HepG2 (cell line): ENCODE results near the gene KLHL7. TPM values are rescaled to one million over a fixed set of nuclear protein-coding genes. Genes with fewer than 3 reads are reported as not detected.

Source experiments
- AHR ChIP-seq: IDR thresholded peaks from 2 replicates; pipeline ENCODE4 v1.6.1; 2018; ENCODE audit warnings: missing genetic modification reagents, missing compliant biosample characterization
- ARNTL ChIP-seq: sonication (generic); formaldehyde crosslinking; IDR thresholded peaks from 2 replicates; pipeline ENCODE4 v1.4.0; 2020; ENCODE audit warnings: mild to moderate bottlenecking, missing genetic modification reagents
- CEBPG ChIP-seq: IDR thresholded peaks from 2 replicates; pipeline ENCODE4 v1.6.1; 2016
- FOXK1 ChIP-seq: sonication (generic); formaldehyde crosslinking; IDR thresholded peaks from 2 replicates; pipeline ENCODE4 v1.4.0; 2020; ENCODE audit warnings: low read depth, missing genetic modification reagents, borderline replicate concordance
- HCFC1 ChIP-seq: fragments of 150-350 bp; IDR thresholded peaks from 2 replicates; pipeline ENCODE4 v1.6.1; 2014; ENCODE audit warnings: low read depth, low read length
- JUN ChIP-seq: sonication (generic); formaldehyde crosslinking; IDR thresholded peaks from 2 replicates; pipeline ENCODE4 v1.4.0; 2020; ENCODE audit warnings: mild to moderate bottlenecking, missing genetic modification reagents
- KDM5B ChIP-seq: sonication (generic); formaldehyde crosslinking; IDR thresholded peaks from 2 replicates; pipeline ENCODE4 v1.4.0; 2020; ENCODE audit warnings: missing genetic modification reagents, mild to moderate bottlenecking, borderline replicate concordance
- MED8 ChIP-seq: sonication (generic); formaldehyde crosslinking; IDR thresholded peaks from 2 replicates; pipeline ENCODE4 v1.8.1; 2023; ENCODE audit warnings: mild to moderate bottlenecking, missing genetic modification reagents; ENCODE audit not compliant: insufficient replicate concordance
- MEIS1 ChIP-seq: sonication (generic); formaldehyde crosslinking; IDR thresholded peaks from 2 replicates; pipeline ENCODE4 v1.9.0; 2021; ENCODE audit warnings: mild to moderate bottlenecking, missing genetic modification reagents, moderate library complexity, borderline replicate concordance
- MTF2 ChIP-seq: sonication (generic); formaldehyde crosslinking; IDR thresholded peaks from 2 replicates; pipeline ENCODE4 v1.5.0; 2020; ENCODE audit warnings: missing genetic modification reagents, borderline replicate concordance
- POGZ ChIP-seq: sonication (generic); formaldehyde crosslinking; IDR thresholded peaks from 2 replicates; pipeline ENCODE4 v1.4.0; 2020; ENCODE audit warnings: mild to moderate bottlenecking, missing genetic modification reagents
- POLR2AphosphoS2 ChIP-seq: IDR thresholded peaks from 2 replicates; pipeline ENCODE4 v1.6.1; 2011; ENCODE audit warnings: low read depth, low read length, improper control_type of control experiment
- PPARG ChIP-seq: conservative IDR thresholded peaks from 2 replicates; pipeline ENCODE4 v1.6.1; 2016; ENCODE audit warnings: missing biosample characterization, missing genetic modification reagents
- REXO4 ChIP-seq: sonication (generic); formaldehyde crosslinking; IDR thresholded peaks from 2 replicates; pipeline ENCODE4 v1.8.0; 2022; ENCODE audit warnings: missing genetic modification reagents, mild to moderate bottlenecking, borderline replicate concordance
- TCF12 ChIP-seq, 2 experiments: fragments of 450-650 bp in 1 of 2; sonication (generic) in 1 of 2; formaldehyde crosslinking in 1 of 2; IDR thresholded peaks; 2 replicates each; pipeline versions ENCODE4 v1.6.1 to v1.8.0; 2017 to 2022; ENCODE audit warnings: antibody characterized with exemption in 1 of 2, mild to moderate bottlenecking in 1 of 2, missing genetic modification reagents in 1 of 2, moderate library complexity in 1 of 2
- TCF7 ChIP-seq: sonication (generic); IDR thresholded peaks from 2 replicates; pipeline ENCODE4 v1.6.1; 2016; ENCODE audit warnings: antibody characterized with exemption, low read depth
- TFDP2 ChIP-seq: sonication (generic); formaldehyde crosslinking; IDR thresholded peaks from 2 replicates; pipeline ENCODE4 v1.4.0; 2020; ENCODE audit warnings: missing genetic modification reagents
- XBP1 ChIP-seq: sonication (generic); formaldehyde crosslinking; IDR thresholded peaks from 2 replicates; pipeline ENCODE4 v1.5.0; 2020; ENCODE audit warnings: missing genetic modification reagents
- ZBTB4 ChIP-seq: sonication (generic); formaldehyde crosslinking; IDR thresholded peaks from 2 replicates; pipeline ENCODE4 v1.4.0; 2020; ENCODE audit warnings: missing genetic modification reagents, mild to moderate bottlenecking, borderline replicate concordance
- ZC3H13 ChIP-seq: sonication (generic); formaldehyde crosslinking; IDR thresholded peaks from 2 replicates; pipeline ENCODE4 v1.8.1; 2023; ENCODE audit warnings: mild to moderate bottlenecking, missing genetic modification reagents, moderate library complexity
- ZFP1 ChIP-seq: IDR thresholded peaks from 2 replicates; pipeline ENCODE4 v1.6.1; 2016
- ZNF143 ChIP-seq: sonication (generic); formaldehyde crosslinking; IDR thresholded peaks from 2 replicates; pipeline ENCODE4 v1.4.0; 2020; ENCODE audit warnings: missing genetic modification reagents
- ZNF263 ChIP-seq: sonication (generic); formaldehyde crosslinking; IDR thresholded peaks from 2 replicates; pipeline ENCODE4 v1.4.0; 2020; ENCODE audit warnings: missing genetic modification reagents
- ZNF276 ChIP-seq: sonication (generic); formaldehyde crosslinking; IDR thresholded peaks from 2 replicates; pipeline ENCODE4 v1.4.0; 2020; ENCODE audit warnings: mild to moderate bottlenecking, low read depth, missing genetic modification reagents
- ZNF296 ChIP-seq: sonication (generic); formaldehyde crosslinking; conservative IDR thresholded peaks from 2 replicates; pipeline ENCODE4 v1.5.0; 2020; ENCODE audit warnings: mild to moderate bottlenecking, missing genetic modification reagents
- ZNF329 ChIP-seq: sonication (generic); formaldehyde crosslinking; IDR thresholded peaks from 2 replicates; pipeline ENCODE4 v1.9.0; 2021; ENCODE audit warnings: low read depth, mild to moderate bottlenecking, missing genetic modification reagents
- ZNF501 ChIP-seq: sonication (generic); formaldehyde crosslinking; IDR thresholded peaks from 2 replicates; pipeline ENCODE4 v1.5.1; 2020; ENCODE audit warnings: mild to moderate bottlenecking, moderate library complexity, missing genetic modification reagents
- polyA plus RNA-seq, 8 experiments: library from polyadenylated mRNA; depleted of rRNA in 3 of 8; stranded (reverse) in 7 of 8; unstranded in 1 of 8; fragments of >200 nt; fragmentation: Illumina TruSeq in 4 of 8; extraction: Trizol in 4 of 8; gene quantifications; 2 replicates each; pipeline versions ENCODE4 v1.2.1 to v1.2.3, GENCODE V29; 2011 to 2016; ENCODE audit warnings: low read depth in 4 of 8, missing spikeins in 1 of 8, mixed read lengths in 1 of 8; ENCODE audit not compliant: insufficient read depth in 1 of 8
- total RNA-seq, 5 experiments: library from RNA; depleted of rRNA; stranded (reverse); fragments of >200 nt; fragmentation: Illumina TruSeq; extraction: Trizol; gene quantifications; 2 replicates each; pipeline ENCODE4 v1.2.3, GENCODE V29; 2016; ENCODE audit warnings: low read depth in 1 of 5

The KLHL7 gene
- total and polyA plus RNA-seq, 2 of the 13 experiments (the other 11 are each of a cell fraction or from before 2014, with no cell fraction given), result 16.2 to 34.4 TPM

- TF ChIP-seq POGZ, result peak; percentile 75; the same call in 1 of the 2 replicates
- no peak for TF ChIP-seq REXO4 (CRISPR knock-in tag)
- peak; percentile 60; the same call in 1 of the 2 replicates for TF ChIP-seq MEIS1
- no peak for TF ChIP-seq POLR2AphosphoS2
- no peak for TF ChIP-seq MED8 (CRISPR knock-in tag)
- no peak for TF ChIP-seq JUN (CRISPR knock-in tag)
- no peak for TF ChIP-seq ZNF143
- no peak for TF ChIP-seq ZNF296 (CRISPR knock-in tag)
- no peak; the same call in 1 of the 2 replicates for TF ChIP-seq ZNF263 (CRISPR knock-in tag)
- peak; percentile 52; the same call in 1 of the 2 replicates for TF ChIP-seq FOXK1 (CRISPR knock-in tag)
- TF ChIP-seq ZNF276, result no peak
- TF ChIP-seq ZBTB4 (CRISPR knock-in tag), result no peak
- TF ChIP-seq ZNF329 (CRISPR knock-in tag), result 0 out of 2 replicates have a peak, but pooled peaks have one; percentile 39
- TF ChIP-seq ARNTL (CRISPR knock-in tag), result no peak; the same call in 1 of the 2 replicates
- TF ChIP-seq TFDP2 (CRISPR knock-in tag), result peak; percentile 83
- TF ChIP-seq ZFP1, result no peak
- TF ChIP-seq HCFC1, result peak; percentile 62
- peak; percentile 77 for TF ChIP-seq ZC3H13 (CRISPR knock-in tag)
- TF ChIP-seq MTF2, result peak; percentile 95; the same call in 1 of the 2 replicates
- TF ChIP-seq TCF7, result no peak
- peak; percentile 84; the same call in 1 of the 2 replicates for TF ChIP-seq ZNF501 (CRISPR knock-in tag)
- TF ChIP-seq KDM5B, result peak; percentile 78; the same call in 1 of the 2 replicates
- no peak for TF ChIP-seq XBP1 (CRISPR knock-in tag)
- TF ChIP-seq AHR (CRISPR knock-in tag), result no peak
- TF ChIP-seq TCF12 (IDR thresholded peaks at IDR 0.05), result no peak
- TF ChIP-seq TCF12 (CRISPR knock-in tag; IDR thresholded peaks at IDR 0.05), result no peak
- 0 out of 2 replicates have a peak, but pooled peaks have one; percentile 16 for TF ChIP-seq PPARG (CRISPR knock-in tag)
- TF ChIP-seq CEBPG (CRISPR knock-in tag), result 0 out of 2 replicates have a peak, but pooled peaks have one; percentile 9
Measured at GRCh38 chr7:23105644-23106056, at the start of gene KLHL7 (continued).
